ENCODE results near the gene CNR2.

Gene CNR2

DNA sequence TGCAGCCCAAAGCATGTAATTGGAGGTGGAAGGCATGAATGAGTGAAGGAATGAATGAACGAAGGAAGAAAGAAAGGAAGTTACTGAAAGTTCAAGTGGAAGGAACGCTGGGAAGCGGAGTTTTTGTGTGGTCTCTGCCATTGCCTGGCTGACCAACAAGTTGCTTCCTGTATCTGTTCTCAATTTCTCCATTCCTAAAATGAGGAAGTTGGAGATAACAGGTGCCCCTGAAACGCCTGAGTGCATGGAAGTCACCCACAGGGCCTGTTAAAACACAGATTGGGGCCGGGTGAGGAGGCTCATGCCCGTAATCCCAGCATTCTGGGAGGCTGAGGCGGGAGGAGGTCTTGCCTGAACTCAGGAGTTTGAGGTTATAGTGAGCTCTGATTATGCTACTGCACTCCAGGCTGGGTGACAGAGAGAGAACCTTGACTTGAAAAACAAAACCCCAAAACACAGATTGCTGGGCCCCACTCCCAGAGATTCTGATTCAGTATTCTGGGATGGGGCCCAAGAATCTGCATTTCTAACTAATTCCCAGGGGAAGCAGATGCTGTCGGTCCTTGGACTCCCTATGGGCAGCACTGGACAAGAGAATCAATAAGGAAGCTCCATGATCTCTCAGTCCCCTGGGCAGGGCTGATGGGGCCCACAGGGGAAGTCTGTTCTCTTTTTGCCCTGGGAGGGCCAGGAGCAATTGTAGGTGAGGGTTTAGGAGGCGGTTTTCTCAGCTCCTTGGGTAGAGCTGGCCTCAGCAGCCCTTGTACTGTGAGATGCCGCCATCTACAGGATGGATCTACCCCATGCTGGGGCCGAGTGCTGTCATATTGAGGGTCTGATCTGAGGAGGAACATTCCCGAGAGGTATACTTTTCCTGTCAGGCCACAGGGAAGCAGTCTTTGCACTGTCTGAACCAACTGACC, 3.3 kb upstream of the CNR2 start:
- Histone ChIP-seq H3K27ac (ENCODE audit: poor library complexity, severe bottlenecking) (no peak overlapping the region), H3K4me1 (ENCODE audit: insufficient read depth, poor library complexity, severe bottlenecking) (no peaks in the 10 kb centered on the region)

DNA sequence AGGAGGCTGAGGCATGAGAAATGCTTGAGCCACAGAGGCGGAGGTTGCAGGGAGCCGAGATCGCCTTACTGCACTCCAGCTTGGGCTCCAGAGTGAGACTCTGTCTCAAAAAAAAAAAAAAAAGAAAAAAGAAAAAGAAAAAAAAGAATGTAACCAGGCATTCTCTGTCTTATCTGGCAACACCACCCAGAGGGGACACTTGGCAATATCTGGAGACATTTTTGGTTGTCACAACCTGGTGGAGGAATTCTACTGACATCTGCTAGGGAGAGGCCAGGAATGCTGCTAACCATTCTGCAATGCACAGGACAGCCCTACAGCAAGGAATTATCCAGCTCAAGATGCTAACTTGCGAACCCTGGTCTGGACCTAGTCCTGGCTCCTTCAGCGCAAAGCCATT, 2.3 kb upstream of the CNR2 start:
- no peaks in the 10 kb centered on the region for H3K36me3 ChIP-seq (ENCODE audit: low read depth)
- ATAC-seq (ENCODE audit: low read depth) (no peak), DNase-seq (ENCODE audit: low spot score) (no peak)
- TF ChIP-seq CTCF (IDR thresholded peaks at IDR 0.05; ENCODE audit: poor library complexity, severe bottlenecking), result no peak
- H3K27me3 ChIP-seq (ENCODE audit: insufficient read depth, poor library complexity, severe bottlenecking), result no peaks in the 10 kb centered on the region
- no peak overlapping the region for H3K27ac ChIP-seq (ENCODE audit: poor library complexity, severe bottlenecking)
- no peak overlapping the region for H3K4me3 ChIP-seq (ENCODE audit: severe bottlenecking)
- no peaks in the 10 kb centered on the region for H3K9me3 ChIP-seq (ENCODE audit: severe bottlenecking)
- H3K4me1 ChIP-seq (ENCODE audit: insufficient read depth, poor library complexity, severe bottlenecking), result no peaks in the 10 kb centered on the region

More for the DNA sequence above, 3.3 kb upstream of the CNR2 start:
- H3K9me3 ChIP-seq (ENCODE audit: severe bottlenecking), result no peaks in the 10 kb centered on the region
- ATAC-seq (ENCODE audit: low read depth) (peak; percentile 96), DNase-seq (ENCODE audit: low spot score) (no peak)
- H3K27me3 ChIP-seq (ENCODE audit: insufficient read depth, poor library complexity, severe bottlenecking), result no peaks in the 10 kb centered on the region
- no peaks in the 10 kb centered on the region for H3K36me3 ChIP-seq (ENCODE audit: low read depth)
- H3K4me3 ChIP-seq (ENCODE audit: severe bottlenecking), result no peak overlapping the region
- TF ChIP-seq CTCF (IDR thresholded peaks at IDR 0.05; ENCODE audit: poor library complexity, severe bottlenecking), result peak; percentile 79

- no peaks in the 10 kb centered on the region for H3K9me3 ChIP-seq (ENCODE audit: severe bottlenecking)
- H3K27me3 ChIP-seq (ENCODE audit: insufficient read depth, poor library complexity, severe bottlenecking), result no peaks in the 10 kb centered on the region
- no peaks in the 10 kb centered on the region for H3K36me3 ChIP-seq (ENCODE audit: low read depth)
- H3K4me3 ChIP-seq (ENCODE audit: severe bottlenecking), result no peak overlapping the region
- TF ChIP-seq CTCF (IDR thresholded peaks at IDR 0.05; ENCODE audit: poor library complexity, severe bottlenecking), result no peak
- no peak for ATAC-seq (ENCODE audit: low read depth)
- no peak overlapping the region for H3K27ac ChIP-seq (ENCODE audit: poor library complexity, severe bottlenecking)
- DNase-seq (ENCODE audit: low spot score), result no peak
- H3K4me1 ChIP-seq (ENCODE audit: insufficient read depth, poor library complexity, severe bottlenecking), result no peaks in the 10 kb centered on the region
Measured at GRCh38 chr1:23914921-23915320, 1.8 kb upstream of the CNR2 start.

- Histone ChIP-seq H3K27me3 (ENCODE audit: insufficient read depth, poor library complexity, severe bottlenecking) (no peaks in the 10 kb centered on the region), H3K9me3 (ENCODE audit: severe bottlenecking) (no peaks in the 10 kb centered on the region), H3K36me3 (ENCODE audit: low read depth) (no peaks in the 10 kb centered on the region), H3K27ac (ENCODE audit: poor library complexity, severe bottlenecking) (no peak overlapping the region), H3K4me1 (ENCODE audit: insufficient read depth, poor library complexity, severe bottlenecking) (peaks cover 8% of the 10 kb centered on the region), H3K4me3 (ENCODE audit: severe bottlenecking) (no peak overlapping the region)
- TF ChIP-seq CTCF (IDR thresholded peaks at IDR 0.05; ENCODE audit: poor library complexity, severe bottlenecking), result no peak
- DNase-seq (ENCODE audit: low spot score), result no peak
- no peak for ATAC-seq (ENCODE audit: low read depth)
Measured at GRCh38 chr1:23911921-23912320, 1.2 kb downstream of the CNR2 start.

Data from RWPE2 (cell line).